Nephron (organoid): Measurements from ENCODE around the gene C17orf50.

Experiments used
- H3K27ac Mint-ChIP-seq, 3 experiments: 2 replicates each; pipeline ENCODE4 v1.8.0; 2020; ENCODE audit warnings: mixed read lengths in 3 of 3, mild to moderate bottlenecking in 2 of 3, moderate library complexity in 1 of 3
- H3K27me3 Mint-ChIP-seq: 2 replicates; pipeline ENCODE4 v1.8.0; 2021; ENCODE audit warnings: low read depth, mild to moderate bottlenecking, moderate library complexity, mixed read lengths
- H3K36me3 Mint-ChIP-seq: 2 replicates; pipeline ENCODE4 v1.8.0; 2020; ENCODE audit warnings: low read depth, mixed read lengths
- H3K4me1 Mint-ChIP-seq: 2 replicates; pipeline ENCODE4 v1.8.0; 2020; ENCODE audit warnings: mixed read lengths
- H3K4me3 Mint-ChIP-seq, 3 experiments: 2 replicates each; pipeline ENCODE4 v1.8.0; 2020; ENCODE audit warnings: mild to moderate bottlenecking in 3 of 3, mixed read lengths in 3 of 3, moderate library complexity in 2 of 3
- H3K9me3 Mint-ChIP-seq: 2 replicates; pipeline ENCODE4 v1.8.0; 2020; ENCODE audit warnings: mixed read lengths
- CTCF ChIP-seq, 3 experiments: fragments of 200-600 bp; sonication (generic); IDR thresholded peaks; one replicate each; pipeline ENCODE4 v1.5.0; 2021; ENCODE audit warnings: antibody characterized with exemption in 3 of 3; ENCODE audit not compliant: unreplicated experiment in 3 of 3

The C17orf50 gene

GRCh38 chr17:35812456-35812855 lies 51.8 kb downstream of the C17orf50 start:
- Mint-ChIP-seq H3K4me3 (no peak overlapping the region), H3K9me3 (no peaks in the 10 kb centered on the region), H3K36me3 (peaks cover 26% of the 10 kb centered on the region), H3K27me3 (peaks cover 8% of the 10 kb centered on the region), H3K4me1 (peaks cover 42% of the 10 kb centered on the region), H3K27ac (no peak overlapping the region)
- TF ChIP-seq CTCF (IDR thresholded peaks at IDR 0.05; ENCODE audit: unreplicated experiment in 3 of 3): no peak
